Measurements from ENCODE around the gene MCM7.

The MCM7 gene

DNA sequence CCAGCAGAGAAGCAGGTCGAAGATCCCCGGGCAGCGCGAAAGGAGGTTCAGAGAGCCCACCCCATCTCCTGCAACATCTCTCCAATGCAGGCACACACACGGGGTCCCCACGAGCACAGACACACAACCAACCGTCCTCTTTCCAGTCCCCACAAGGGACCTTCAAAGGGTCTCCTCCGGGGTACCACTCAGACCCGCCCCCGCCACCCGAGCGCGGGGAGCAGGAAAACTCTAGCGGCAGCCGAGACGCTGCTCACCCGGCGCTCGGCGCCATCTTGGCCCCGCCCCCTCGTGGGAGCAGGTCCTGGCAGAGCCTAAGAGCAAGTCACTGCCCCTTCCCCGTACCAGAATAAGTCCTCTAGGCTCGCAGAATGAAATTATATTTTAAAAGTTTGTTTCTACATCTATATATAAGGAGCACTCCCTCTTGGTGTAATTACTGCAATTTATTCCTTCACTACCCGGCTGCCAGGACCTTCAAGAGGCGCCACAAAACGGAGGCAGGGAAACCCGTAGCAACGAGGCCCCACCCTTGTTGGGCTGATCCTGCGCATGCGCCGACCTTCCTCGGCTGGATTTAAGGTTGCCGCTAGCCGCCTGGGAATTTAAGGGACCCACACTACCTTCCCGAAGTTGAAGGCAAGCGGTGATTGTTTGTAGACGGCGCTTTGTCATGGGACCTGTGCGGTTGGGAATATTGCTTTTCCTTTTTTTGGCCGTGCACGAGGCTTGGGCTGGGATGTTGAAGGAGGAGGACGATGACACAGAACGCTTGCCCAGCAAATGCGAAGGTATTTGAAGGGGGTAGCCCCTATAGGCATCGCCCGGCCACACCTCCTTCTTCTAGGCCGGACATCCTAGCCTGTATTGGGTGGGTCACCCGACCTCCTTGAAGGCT, 18.1 kb upstream of the MCM7 start, which contains the start of the genes CNPY4 and TAF6:
TSS of gene CNPY4 (plus strand) at position 563 of the 898 bp plus-strand sequence. CDS start at position 674, 111 bp downstream.
TSS of gene TAF6 (minus strand) at position 287 of the 898 bp plus-strand sequence. CDS start 5,149 bp downstream, outside the sequence.
- Histone ChIP-seq H3F3A (ENCODE audit: control insufficient read depth, insufficient read depth) (peaks cover 10% of the 10 kb centered on the region), H3K4me3 (ENCODE audit: low read length) (peak within 1 kb of the TSS; percentile 82), H4K20me1 (ENCODE audit: control insufficient read depth, insufficient read depth, low read depth, low read length) (no peaks in the 10 kb centered on the region), H3K9me3 (ENCODE audit: control insufficient read depth, insufficient read depth, low read length) (no peaks in the 10 kb centered on the region), H3K36me3 (ENCODE audit: control insufficient read depth, low read length) (peaks cover 19% of the 10 kb centered on the region), H3K4me2 (ENCODE audit: low read length) (peak within 1 kb of the TSS; percentile 67), H3K9me2 (replicated peaks; ENCODE audit: control insufficient read depth, low read length) (no peaks in the 10 kb centered on the region), H3K79me2 (ENCODE audit: control insufficient read depth, low read length) (peaks cover 41% of the 10 kb centered on the region), H3K27ac (ENCODE audit: low read depth, low read length) (peak within 1 kb of the TSS; percentile 62), H3K4me1 (ENCODE audit: control insufficient read depth, low read length) (peaks cover 24% of the 10 kb centered on the region), H3K27me3 (ENCODE audit: control insufficient read depth, low read length) (no peaks in the 10 kb centered on the region)
- TF ChIP-seq, protein P1, sequence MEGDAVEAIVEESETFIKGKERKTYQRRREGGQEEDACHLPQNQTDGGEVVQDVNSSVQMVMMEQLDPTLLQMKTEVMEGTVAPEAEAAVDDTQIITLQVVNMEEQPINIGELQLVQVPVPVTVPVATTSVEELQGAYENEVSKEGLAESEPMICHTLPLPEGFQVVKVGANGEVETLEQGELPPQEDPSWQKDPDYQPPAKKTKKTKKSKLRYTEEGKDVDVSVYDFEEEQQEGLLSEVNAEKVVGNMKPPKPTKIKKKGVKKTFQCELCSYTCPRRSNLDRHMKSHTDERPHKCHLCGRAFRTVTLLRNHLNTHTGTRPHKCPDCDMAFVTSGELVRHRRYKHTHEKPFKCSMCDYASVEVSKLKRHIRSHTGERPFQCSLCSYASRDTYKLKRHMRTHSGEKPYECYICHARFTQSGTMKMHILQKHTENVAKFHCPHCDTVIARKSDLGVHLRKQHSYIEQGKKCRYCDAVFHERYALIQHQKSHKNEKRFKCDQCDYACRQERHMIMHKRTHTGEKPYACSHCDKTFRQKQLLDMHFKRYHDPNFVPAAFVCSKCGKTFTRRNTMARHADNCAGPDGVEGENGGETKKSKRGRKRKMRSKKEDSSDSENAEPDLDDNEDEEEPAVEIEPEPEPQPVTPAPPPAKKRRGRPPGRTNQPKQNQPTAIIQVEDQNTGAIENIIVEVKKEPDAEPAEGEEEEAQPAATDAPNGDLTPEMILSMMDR (IDR thresholded peaks at IDR 0.05; ENCODE audit: low read depth, low read length, poor library complexity, severe bottlenecking) = no peak
- no peak for TF ChIP-seq EZH2phosphoT487 (IDR thresholded peaks at IDR 0.05; ENCODE audit: borderline replicate concordance, low read length)

- Histone ChIP-seq H3K27me3 (ENCODE audit: control insufficient read depth, low read length) (no peaks in the 10 kb centered on the region), H3K4me2 (ENCODE audit: low read length) (peak overlapping the region; percentile 67), H3K4me3 (ENCODE audit: low read length) (peak overlapping the region; percentile 82), H3F3A (ENCODE audit: control insufficient read depth, insufficient read depth) (peaks cover 7% of the 10 kb centered on the region), H3K4me1 (ENCODE audit: control insufficient read depth, low read length) (peaks cover 19% of the 10 kb centered on the region), H4K20me1 (ENCODE audit: control insufficient read depth, insufficient read depth, low read depth, low read length) (no peaks in the 10 kb centered on the region), H3K79me2 (ENCODE audit: control insufficient read depth, low read length) (peaks cover 38% of the 10 kb centered on the region), H3K27ac (ENCODE audit: low read depth, low read length) (peak overlapping the region; percentile 62), H3K9me2 (replicated peaks; ENCODE audit: control insufficient read depth, low read length) (no peaks in the 10 kb centered on the region), H3K36me3 (ENCODE audit: control insufficient read depth, low read length) (peaks cover 19% of the 10 kb centered on the region), H3K9me3 (ENCODE audit: control insufficient read depth, insufficient read depth, low read length) (no peaks in the 10 kb centered on the region)
- TF ChIP-seq, protein P1 (IDR thresholded peaks at IDR 0.05; ENCODE audit: low read depth, low read length, poor library complexity, severe bottlenecking) = no peak
- no peak for TF ChIP-seq EZH2phosphoT487 (IDR thresholded peaks at IDR 0.05; ENCODE audit: borderline replicate concordance, low read length)
Measured at GRCh38 chr7:100118388-100119071, 17.3 kb upstream of the MCM7 start.

- peaks cover 19% of the 10 kb centered on the region for H3K4me1 ChIP-seq (ENCODE audit: control insufficient read depth, low read length)
- no peak overlapping the region for H3K27ac ChIP-seq (ENCODE audit: low read depth, low read length)
- H3K9me2 ChIP-seq (replicated peaks; ENCODE audit: control insufficient read depth, low read length) = no peaks in the 10 kb centered on the region
- H3K4me2 ChIP-seq (ENCODE audit: low read length) = no peak overlapping the region
- no peak for TF ChIP-seq EZH2phosphoT487 (IDR thresholded peaks at IDR 0.05; ENCODE audit: borderline replicate concordance, low read length)
- TF ChIP-seq, protein P1 (IDR thresholded peaks at IDR 0.05; ENCODE audit: low read depth, low read length, poor library complexity, severe bottlenecking) = no peak
- H3K36me3 ChIP-seq (ENCODE audit: control insufficient read depth, low read length) = peaks cover 42% of the 10 kb centered on the region
- no peaks in the 10 kb centered on the region for H4K20me1 ChIP-seq (ENCODE audit: control insufficient read depth, insufficient read depth, low read depth, low read length)
- H3K79me2 ChIP-seq (ENCODE audit: control insufficient read depth, low read length) = peaks cover 22% of the 10 kb centered on the region
- H3F3A ChIP-seq (ENCODE audit: control insufficient read depth, insufficient read depth) = no peaks in the 10 kb centered on the region
- no peak overlapping the region for H3K4me3 ChIP-seq (ENCODE audit: low read length)
- H3K27me3 ChIP-seq (ENCODE audit: control insufficient read depth, low read length) = no peaks in the 10 kb centered on the region
- no peaks in the 10 kb centered on the region for H3K9me3 ChIP-seq (ENCODE audit: control insufficient read depth, insufficient read depth, low read length)
Measured at GRCh38 chr7:100115026-100115425, 13.8 kb upstream of the MCM7 start.

Data from DOHH2 (cell line).